Measurements from ENCODE around the gene SVBP. TPM values are rescaled to one million over a fixed set of nuclear protein-coding genes. Genes with fewer than 3 reads are reported as not detected.

The SVBP gene
- polyA plus RNA-seq, 2 of the 4 experiments (the other 2 are of a cell fraction): 9.1 to 24.8 TPM

- POLR2A ChIA-PET: interaction anchor here (1.5 to 1.6 kb wide), 3 partner anchors 23 to 80 kb away, joined by 5 to 14 read pairs (median 12); partner anchors contain the start of genes C1orf50, ERMAP, P3H1 and SVBP
- ATAC-seq (peak; percentile 9 to 20; a peak in 4 of 6 replicates), FAIRE-seq (no peak), DNase-seq (ENCODE audit: low read depth in 1 of 2, low spot score in 1 of 2) (no peak)
- Histone ChIP-seq H3K27ac (peak overlapping the region; percentile 89 to 94), H3K4me2 (peak overlapping the region; percentile 81), H3K4me3 (peak overlapping the region; percentile 87), H3K9me3 (peaks cover 5% of the 10 kb centered on the region; the same call in 1 of the 3 replicates), H3K4me1 (peaks cover 15% of the 10 kb centered on the region; the same call in 2 of the 3 replicates)
- no peak for TF ChIP-seq PHF8 (IDR thresholded peaks at IDR 0.05; ENCODE audit: borderline replicate concordance, low read depth)
- 32% methylated on average over 6 of the region's 6 CpGs for WGBS (ENCODE audit: missing lambda C conversion rate)
- CTCF ChIA-PET: interaction anchor here (1.0 to 2.3 kb wide), 9 partner anchors 17 to 226 kb away, joined by 3 to 11 read pairs (median 5); no protein-coding TSS in a partner anchor
Measured at GRCh38 chr1:42847111-42847595, 30.0 kb upstream of the SVBP start.

- Histone ChIP-seq H3K27ac (peak within 1 kb of the TSS; percentile 89 to 94), H3K4me2 (peak within 1 kb of the TSS; percentile 81), H3K4me1 (peaks cover 15% of the 10 kb centered on the region; the same call in 2 of the 3 replicates), H3K9me3 (peaks cover 5% of the 10 kb centered on the region; the same call in 1 of the 3 replicates), H3K4me3 (peak within 1 kb of the TSS; percentile 87)
- ChIA-PET CTCF (interaction anchor here (0.7 to 2.3 kb wide), 10 partner anchors 8 to 227 kb away, joined by 3 to 8 read pairs (median 4); partner anchors contain the start of gene ERMAP), POLR2A (interaction anchor here (0.6 to 1.6 kb wide), 7 partner anchors 12 to 79 kb away, joined by 3 to 14 read pairs (median 5); partner anchors contain the start of genes C1orf50, ERMAP, P3H1 and SVBP)
- DNase-seq (ENCODE audit: low read depth in 1 of 2, low spot score in 1 of 2) (peak; percentile 94 to 95), ATAC-seq (peak; percentile 100), FAIRE-seq (no peak)
- TF ChIP-seq SMC3 (IDR thresholded peaks at IDR 0.05) (no peak), JUN (IDR thresholded peaks at IDR 0.05) (peak in 1 of 2 experiments; percentile 48; a peak in 1 of 5 replicates), POLR2A (IDR thresholded peaks at IDR 0.05; ENCODE audit: low read length) (peak; percentile 39), BHLHE40 (IDR thresholded peaks at IDR 0.05; ENCODE audit: low read depth, low read length) (no peak), USF2 (IDR thresholded peaks at IDR 0.05) (no peak), MAZ (IDR thresholded peaks at IDR 0.05; ENCODE audit: borderline replicate concordance, low read depth, low read length) (no peak), PBX3 (IDR thresholded peaks at IDR 0.05) (peak; percentile 92), E2F6 (IDR thresholded peaks at IDR 0.05; ENCODE audit: borderline replicate concordance, low read depth) (peak; percentile 82), RNF2 (IDR thresholded peaks at IDR 0.05; ENCODE audit: borderline replicate concordance, low read depth) (no peak), MAX (IDR thresholded peaks at IDR 0.05) (peak; percentile 73)
- WGBS (ENCODE audit: missing lambda C conversion rate): under 1% methylated on average over 27 of the region's 50 CpGs
Measured at GRCh38 chr1:42846257-42847110, 29.3 kb upstream of the SVBP start, which contains the start of gene ZNF691. Gene ZNF691, plus strand, starts transcription at chr1:42846613. Its CDS starts 3,046 bp downstream, at chr1:42849659.

GRCh38 chr1:42845866-42846256, 28.7 kb upstream of the SVBP start:
- peaks cover 15% of the 10 kb centered on the region; the same call in 2 of the 3 replicates for H3K4me1 ChIP-seq
- DNase-seq (ENCODE audit: low read depth in 1 of 2, low spot score in 1 of 2) (no peak), ATAC-seq (peak; percentile 35 to 55; a peak in 5 of 6 replicates), FAIRE-seq (no peak)
- TF ChIP-seq MAX (IDR thresholded peaks at IDR 0.05): no peak
- TF ChIP-seq FOSL2 (IDR thresholded peaks at IDR 0.05): no peak
- TF ChIP-seq FOSL2 (CRISPR knock-in tag; IDR thresholded peaks at IDR 0.05): no peak
- TF ChIP-seq KDM1A (IDR thresholded peaks at IDR 0.05; ENCODE audit: low read depth): no peak
- no peak for TF ChIP-seq NFE2L2 (conservative IDR thresholded peaks at IDR 0.05; ENCODE audit: low read length)
- no peak for TF ChIP-seq KDM5A (IDR thresholded peaks at IDR 0.05)
- peak overlapping the region; percentile 87 for H3K4me3 ChIP-seq
- 42% methylated on average over 10 of the region's 10 CpGs for WGBS (ENCODE audit: missing lambda C conversion rate)
- POLR2A ChIA-PET: interaction anchor here (0.6 to 1.6 kb wide), 7 partner anchors 11 to 79 kb away, joined by 3 to 14 read pairs (median 5); partner anchors contain the start of genes C1orf50, ERMAP, P3H1 and SVBP
- CTCF ChIA-PET: interaction anchor here (0.7 to 2.3 kb wide), 8 partner anchors 8 to 228 kb away, joined by 3 to 8 read pairs (median 5); partner anchors contain the start of gene ERMAP
- H3K27ac ChIP-seq: peak overlapping the region; percentile 43 to 80
- peaks cover under 1% of the 10 kb centered on the region; the same call in 1 of the 3 replicates for H3K9me3 ChIP-seq
- peak overlapping the region; percentile 74 for H3K4me2 ChIP-seq

All from A549 (cell line).